ENCODE data around the gene ARAP2.

The ARAP2 gene

GRCh38 chr4:36172656-36173055 is 71.7 kb downstream of the ARAP2 start:
- no peak overlapping the region for H3K4me2 ChIP-seq (ENCODE audit: low read depth, low read length, poor library complexity, severe bottlenecking)
- no peaks in the 10 kb centered on the region for H3K9me3 ChIP-seq (ENCODE audit: insufficient read depth, low read depth, low read length)
- no peak overlapping the region for H3K9ac ChIP-seq (ENCODE audit: low read depth, low read length, poor library complexity, severe bottlenecking)
- no peaks in the 10 kb centered on the region for H3K4me1 ChIP-seq (ENCODE audit: insufficient read depth, low read length, poor library complexity, severe bottlenecking)
- peaks cover 4% of the 10 kb centered on the region; the same call in 1 of the 2 replicates for H3K36me3 ChIP-seq (ENCODE audit: insufficient read depth, low read length)
- no peaks in the 10 kb centered on the region for H4K20me1 ChIP-seq (ENCODE audit: insufficient read depth, low read length, poor library complexity, severe bottlenecking)
- TF ChIP-seq EZH2phosphoT487 (IDR thresholded peaks at IDR 0.05; ENCODE audit: borderline replicate concordance) (no peak), CTCF (conservative IDR thresholded peaks at IDR 0.05; ENCODE audit: low read length) (no peak)
- H3K9me2 ChIP-seq (replicated peaks; ENCODE audit: low read depth, low read length), result no peaks in the 10 kb centered on the region
- no peaks in the 10 kb centered on the region for H3K27me3 ChIP-seq (ENCODE audit: insufficient read depth, low read length, poor library complexity, severe bottlenecking)
- no peaks in the 10 kb centered on the region for H3K79me2 ChIP-seq (ENCODE audit: insufficient read depth, low read length)
- H3F3A ChIP-seq (ENCODE audit: low read depth), result no peaks in the 10 kb centered on the region
- no peak overlapping the region for H2AFZ ChIP-seq (ENCODE audit: low read length)
- H3K4me3 ChIP-seq (ENCODE audit: low read length, poor library complexity, severe bottlenecking), result no peak overlapping the region

- Histone ChIP-seq H3K9me2 (replicated peaks; ENCODE audit: low read depth, low read length) (no peaks in the 10 kb centered on the region), H3K4me3 (ENCODE audit: low read length, poor library complexity, severe bottlenecking) (no peak overlapping the region), H3K36me3 (ENCODE audit: insufficient read depth, low read length) (peaks cover 22% of the 10 kb centered on the region), H3K27me3 (ENCODE audit: insufficient read depth, low read length, poor library complexity, severe bottlenecking) (no peaks in the 10 kb centered on the region), H3K9ac (ENCODE audit: low read depth, low read length, poor library complexity, severe bottlenecking) (no peak overlapping the region), H2AFZ (ENCODE audit: low read length) (no peak overlapping the region), H4K20me1 (ENCODE audit: insufficient read depth, low read length, poor library complexity, severe bottlenecking) (no peaks in the 10 kb centered on the region), H3F3A (ENCODE audit: low read depth) (no peaks in the 10 kb centered on the region), H3K4me2 (ENCODE audit: low read depth, low read length, poor library complexity, severe bottlenecking) (no peak overlapping the region), H3K9me3 (ENCODE audit: insufficient read depth, low read depth, low read length) (no peaks in the 10 kb centered on the region), H3K4me1 (ENCODE audit: insufficient read depth, low read length, poor library complexity, severe bottlenecking) (no peaks in the 10 kb centered on the region), H3K79me2 (ENCODE audit: insufficient read depth, low read length) (no peaks in the 10 kb centered on the region)
- TF ChIP-seq CTCF (conservative IDR thresholded peaks at IDR 0.05; ENCODE audit: low read length), result no peak
- TF ChIP-seq EZH2phosphoT487 (IDR thresholded peaks at IDR 0.05; ENCODE audit: borderline replicate concordance), result no peak
Observed at GRCh38 chr4:36168127-36168878, 76.0 kb downstream of the ARAP2 start.

- Histone ChIP-seq H4K20me1 (ENCODE audit: insufficient read depth, low read length, poor library complexity, severe bottlenecking) (no peaks in the 10 kb centered on the region), H3K4me1 (ENCODE audit: insufficient read depth, low read length, poor library complexity, severe bottlenecking) (no peaks in the 10 kb centered on the region), H2AFZ (ENCODE audit: low read length) (no peak overlapping the region), H3K4me3 (ENCODE audit: low read length, poor library complexity, severe bottlenecking) (no peak overlapping the region), H3K27me3 (ENCODE audit: insufficient read depth, low read length, poor library complexity, severe bottlenecking) (no peaks in the 10 kb centered on the region), H3K9me3 (ENCODE audit: insufficient read depth, low read depth, low read length) (no peaks in the 10 kb centered on the region), H3K36me3 (ENCODE audit: insufficient read depth, low read length) (peaks cover 32% of the 10 kb centered on the region), H3K9me2 (replicated peaks; ENCODE audit: low read depth, low read length) (no peaks in the 10 kb centered on the region), H3F3A (ENCODE audit: low read depth) (no peaks in the 10 kb centered on the region), H3K4me2 (ENCODE audit: low read depth, low read length, poor library complexity, severe bottlenecking) (no peak overlapping the region), H3K79me2 (ENCODE audit: insufficient read depth, low read length) (no peaks in the 10 kb centered on the region), H3K9ac (ENCODE audit: low read depth, low read length, poor library complexity, severe bottlenecking) (no peak overlapping the region)
- TF ChIP-seq EZH2phosphoT487 (IDR thresholded peaks at IDR 0.05; ENCODE audit: borderline replicate concordance), result no peak
- TF ChIP-seq CTCF (conservative IDR thresholded peaks at IDR 0.05; ENCODE audit: low read length), result no peak
Observed at GRCh38 chr4:36165631-36166005, 78.7 kb downstream of the ARAP2 start.

Data from Loucy (cell line).